ENCODE results near the gene FAM13A.

DNA sequence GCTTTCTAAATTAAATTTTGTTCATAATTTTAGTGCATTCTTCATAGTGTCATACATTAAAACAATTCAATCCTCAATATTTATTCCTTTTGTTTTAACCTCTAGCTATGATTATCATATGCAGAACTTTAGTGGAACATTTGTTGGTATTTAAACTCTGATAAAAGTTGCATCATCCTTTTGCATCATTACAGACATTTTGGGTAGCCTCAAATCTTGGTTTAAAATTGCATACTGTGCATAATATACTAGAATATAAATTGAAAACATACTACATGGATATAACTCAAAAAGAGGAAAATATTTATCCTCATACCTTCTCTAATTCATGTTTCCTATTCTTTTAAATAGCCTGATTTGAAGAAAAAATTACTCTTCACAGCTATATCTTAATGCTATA is 262.0 kb downstream of the FAM13A start:
- TF ChIP-seq, protein P1, sequence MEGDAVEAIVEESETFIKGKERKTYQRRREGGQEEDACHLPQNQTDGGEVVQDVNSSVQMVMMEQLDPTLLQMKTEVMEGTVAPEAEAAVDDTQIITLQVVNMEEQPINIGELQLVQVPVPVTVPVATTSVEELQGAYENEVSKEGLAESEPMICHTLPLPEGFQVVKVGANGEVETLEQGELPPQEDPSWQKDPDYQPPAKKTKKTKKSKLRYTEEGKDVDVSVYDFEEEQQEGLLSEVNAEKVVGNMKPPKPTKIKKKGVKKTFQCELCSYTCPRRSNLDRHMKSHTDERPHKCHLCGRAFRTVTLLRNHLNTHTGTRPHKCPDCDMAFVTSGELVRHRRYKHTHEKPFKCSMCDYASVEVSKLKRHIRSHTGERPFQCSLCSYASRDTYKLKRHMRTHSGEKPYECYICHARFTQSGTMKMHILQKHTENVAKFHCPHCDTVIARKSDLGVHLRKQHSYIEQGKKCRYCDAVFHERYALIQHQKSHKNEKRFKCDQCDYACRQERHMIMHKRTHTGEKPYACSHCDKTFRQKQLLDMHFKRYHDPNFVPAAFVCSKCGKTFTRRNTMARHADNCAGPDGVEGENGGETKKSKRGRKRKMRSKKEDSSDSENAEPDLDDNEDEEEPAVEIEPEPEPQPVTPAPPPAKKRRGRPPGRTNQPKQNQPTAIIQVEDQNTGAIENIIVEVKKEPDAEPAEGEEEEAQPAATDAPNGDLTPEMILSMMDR (IDR thresholded peaks at IDR 0.05), result no peak
- TF ChIP-seq POLR2AphosphoS5 (IDR thresholded peaks at IDR 0.05), result no peak

Measured in breast epithelium (tissue), 3 donors.